HepG2 (cell line): ENCODE results near the gene CCL27. TPM values are rescaled to one million over a fixed set of nuclear protein-coding genes. Genes with fewer than 3 reads are reported as not detected.

ENCODE experiments used
- AFF4 ChIP-seq: sonication (generic); formaldehyde crosslinking; IDR thresholded peaks from 2 replicates; pipeline ENCODE4 v1.4.0; 2020; ENCODE audit warnings: missing genetic modification reagents
- AHR ChIP-seq: IDR thresholded peaks from 2 replicates; pipeline ENCODE4 v1.6.1; 2018; ENCODE audit warnings: missing genetic modification reagents, missing compliant biosample characterization
- CREB1 ChIP-seq, 2 experiments: fragments of 450-650 bp in 1 of 2; IDR thresholded peaks; 2 replicates each; pipeline ENCODE4 v1.6.1; 2016 to 2017; ENCODE audit warnings: control low read depth in 1 of 2, mild to moderate bottlenecking in 1 of 2, missing compliant biosample characterization in 1 of 2, missing genetic modification characterization in 1 of 2
- E2F2 ChIP-seq: sonication (generic); formaldehyde crosslinking; IDR thresholded peaks from 2 replicates; pipeline ENCODE4 v1.4.0; 2020; ENCODE audit warnings: missing genetic modification reagents, borderline replicate concordance
- GATAD1 ChIP-seq: IDR thresholded peaks from 2 replicates; pipeline ENCODE4 v1.6.1; 2016; ENCODE audit warnings: missing genetic modification reagents, missing compliant biosample characterization
- GTF3A ChIP-seq: sonication (generic); formaldehyde crosslinking; conservative IDR thresholded peaks from 2 replicates; pipeline ENCODE4 v1.4.0; 2020; ENCODE audit warnings: mild to moderate bottlenecking, missing genetic modification reagents
- HMGXB4 ChIP-seq, 2 experiments: sonication (generic) in 1 of 2; formaldehyde crosslinking in 1 of 2; IDR thresholded peaks; 2 replicates each; pipeline versions ENCODE4 v1.4.0 to v1.6.1; 2018 to 2020; ENCODE audit warnings: missing genetic modification reagents in 2 of 2, borderline replicate concordance in 1 of 2, low read depth in 1 of 2, mild to moderate bottlenecking in 1 of 2, missing biosample characterization in 1 of 2
- KLF15 ChIP-seq: sonication (generic); formaldehyde crosslinking; IDR thresholded peaks from 2 replicates; pipeline ENCODE4 v1.8.1; 2023; ENCODE audit warnings: borderline replicate concordance, mild to moderate bottlenecking, inconsistent platforms, missing genetic modification reagents, mixed read lengths
- PCBP1 ChIP-seq: fragments of 200-400 bp; formaldehyde crosslinking; IDR thresholded peaks from 2 replicates; pipeline ENCODE4 v1.6.1; 2017; ENCODE audit warnings: mild to moderate bottlenecking, low read depth, low read length, borderline replicate concordance
- PHB2 ChIP-seq: fragments of 450-650 bp; IDR thresholded peaks from 2 replicates; pipeline ENCODE4 v1.6.1; 2018; ENCODE audit not compliant: partially characterized antibody
- POLR2G ChIP-seq: fragments of 200-400 bp; formaldehyde crosslinking; IDR thresholded peaks from 2 replicates; pipeline ENCODE4 v1.6.1; 2018; ENCODE audit warnings: mild to moderate bottlenecking, low read depth, low read length, moderate library complexity
- RAD21 ChIP-seq: fragments of 450-650 bp; formaldehyde crosslinking; IDR thresholded peaks from 2 replicates; pipeline ENCODE4 v1.5.0; 2020; ENCODE audit warnings: mild to moderate bottlenecking
- SP5 ChIP-seq: IDR thresholded peaks from 2 replicates; pipeline ENCODE4 v1.6.1; 2016; ENCODE audit warnings: low read depth, borderline replicate concordance
- ZKSCAN1 ChIP-seq: fragments of 150-350 bp; IDR thresholded peaks from 2 replicates; pipeline ENCODE4 v1.6.1; 2014; ENCODE audit warnings: low read length
- ZNF343 ChIP-seq: sonication (generic); formaldehyde crosslinking; IDR thresholded peaks from 2 replicates; pipeline ENCODE4 v1.4.0; 2020; ENCODE audit warnings: mild to moderate bottlenecking, missing genetic modification reagents
- ZNF354B ChIP-seq: sonication (generic); formaldehyde crosslinking; IDR thresholded peaks from 2 replicates; pipeline ENCODE4 v1.8.0; 2022; ENCODE audit warnings: mild to moderate bottlenecking, missing genetic modification reagents
- ZNF614 ChIP-seq: IDR thresholded peaks from 2 replicates; pipeline ENCODE4 v1.6.1; 2018; ENCODE audit warnings: missing biosample characterization, missing genetic modification reagents, inconsistent platforms, borderline replicate concordance
- polyA plus RNA-seq, 8 experiments: library from polyadenylated mRNA; depleted of rRNA in 3 of 8; stranded (reverse) in 7 of 8; unstranded in 1 of 8; fragments of >200 nt; fragmentation: Illumina TruSeq in 4 of 8; extraction: Trizol in 4 of 8; gene quantifications; 2 replicates each; pipeline versions ENCODE4 v1.2.1 to v1.2.3, GENCODE V29; 2011 to 2016; ENCODE audit warnings: low read depth in 4 of 8, missing spikeins in 1 of 8, mixed read lengths in 1 of 8; ENCODE audit not compliant: insufficient read depth in 1 of 8
- total RNA-seq, 5 experiments: library from RNA; depleted of rRNA; stranded (reverse); fragments of >200 nt; fragmentation: Illumina TruSeq; extraction: Trizol; gene quantifications; 2 replicates each; pipeline ENCODE4 v1.2.3, GENCODE V29; 2016; ENCODE audit warnings: low read depth in 1 of 5
- TF ChIP-seq, protein P1 (sequence below): sonication (generic); formaldehyde crosslinking; IDR thresholded peaks from 2 replicates; pipeline ENCODE4 v1.8.1; 2023; ENCODE audit warnings: mild to moderate bottlenecking, missing genetic modification reagents, borderline replicate concordance
- TF ChIP-seq, protein P2 (sequence below): sonication (generic); formaldehyde crosslinking; IDR thresholded peaks from 2 replicates; pipeline ENCODE4 v1.4.0; 2020; ENCODE audit warnings: missing genetic modification reagents, borderline replicate concordance

CCL27 gene
- total and polyA plus RNA-seq, 2 of the 13 experiments (the other 11 are each of a cell fraction or from before 2014, with no cell fraction given) = not detected

GRCh38 chr9:34651876-34652601 lies 10.4 kb downstream of the CCL27 start, which contains the start of gene IL11RA (continued):
- TF ChIP-seq, protein P1, sequence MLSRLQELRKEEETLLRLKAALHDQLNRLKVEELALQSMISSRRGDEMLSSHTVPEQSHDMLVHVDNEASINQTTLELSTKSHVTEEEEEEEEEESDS = no peak
- 0 out of 2 replicates have a peak, but pooled peaks have one; percentile 52 for TF ChIP-seq ZNF614 (CRISPR knock-in tag)
- TF ChIP-seq, protein P2, sequence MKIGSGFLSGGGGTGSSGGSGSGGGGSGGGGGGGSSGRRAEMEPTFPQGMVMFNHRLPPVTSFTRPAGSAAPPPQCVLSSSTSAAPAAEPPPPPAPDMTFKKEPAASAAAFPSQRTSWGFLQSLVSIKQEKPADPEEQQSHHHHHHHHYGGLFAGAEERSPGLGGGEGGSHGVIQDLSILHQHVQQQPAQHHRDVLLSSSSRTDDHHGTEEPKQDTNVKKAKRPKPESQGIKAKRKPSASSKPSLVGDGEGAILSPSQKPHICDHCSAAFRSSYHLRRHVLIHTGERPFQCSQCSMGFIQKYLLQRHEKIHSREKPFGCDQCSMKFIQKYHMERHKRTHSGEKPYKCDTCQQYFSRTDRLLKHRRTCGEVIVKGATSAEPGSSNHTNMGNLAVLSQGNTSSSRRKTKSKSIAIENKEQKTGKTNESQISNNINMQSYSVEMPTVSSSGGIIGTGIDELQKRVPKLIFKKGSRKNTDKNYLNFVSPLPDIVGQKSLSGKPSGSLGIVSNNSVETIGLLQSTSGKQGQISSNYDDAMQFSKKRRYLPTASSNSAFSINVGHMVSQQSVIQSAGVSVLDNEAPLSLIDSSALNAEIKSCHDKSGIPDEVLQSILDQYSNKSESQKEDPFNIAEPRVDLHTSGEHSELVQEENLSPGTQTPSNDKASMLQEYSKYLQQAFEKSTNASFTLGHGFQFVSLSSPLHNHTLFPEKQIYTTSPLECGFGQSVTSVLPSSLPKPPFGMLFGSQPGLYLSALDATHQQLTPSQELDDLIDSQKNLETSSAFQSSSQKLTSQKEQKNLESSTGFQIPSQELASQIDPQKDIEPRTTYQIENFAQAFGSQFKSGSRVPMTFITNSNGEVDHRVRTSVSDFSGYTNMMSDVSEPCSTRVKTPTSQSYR = 0 out of 2 replicates have a peak, but pooled peaks have one; percentile 23
- TF ChIP-seq SP5 = peak; percentile 97
- TF ChIP-seq AFF4 (CRISPR knock-in tag) = no peak
- peak; percentile 39 to 60; a peak in 2 of 4 replicates for TF ChIP-seq HMGXB4 (CRISPR knock-in tag; IDR thresholded peaks at IDR 0.05; ENCODE audit: borderline replicate concordance in 1 of 2, low read depth in 1 of 2)
- no peak for TF ChIP-seq ZKSCAN1
- TF ChIP-seq RAD21 (CRISPR knock-in tag) = 0 out of 2 replicates have a peak, but pooled peaks have one; percentile 17
- no peak for TF ChIP-seq ZNF354B (CRISPR knock-in tag)
- TF ChIP-seq GTF3A (CRISPR knock-in tag) = no peak
- TF ChIP-seq POLR2G = peak; percentile 81
- no peak for TF ChIP-seq PHB2
- peak; percentile 65 for TF ChIP-seq GATAD1
- no peak for TF ChIP-seq AHR (CRISPR knock-in tag)
- no peak for TF ChIP-seq E2F2
- 0 out of 2 replicates have a peak, but pooled peaks have one; percentile 17 for TF ChIP-seq PCBP1
- peak; percentile 56; the same call in 1 of the 2 replicates for TF ChIP-seq CREB1 (IDR thresholded peaks at IDR 0.05)
- peak; percentile 74 for TF ChIP-seq CREB1 (CRISPR knock-in tag; IDR thresholded peaks at IDR 0.05)
- TF ChIP-seq KLF15 (CRISPR knock-in tag) = no peak
- TF ChIP-seq ZNF343 (CRISPR knock-in tag) = no peak
